GM19099 (cell line): ENCODE measurements around the gene CELF2.
A peak's percentile ranks its signal among the peaks of the same experiment; 100 is the strongest.

Experiments
- POLR2A ChIP-seq: IDR thresholded peaks from 3 replicates; pipeline ENCODE4 v1.6.1; 2011; ENCODE audit warnings: low read depth; ENCODE audit not compliant: insufficient read length; ENCODE audit errors: extremely low read depth

CELF2 gene

GRCh38 chr10:11156480-11156879 is 138.8 kb downstream of the CELF2 start:
- TF ChIP-seq POLR2A, result no peak

- TF ChIP-seq POLR2A, result no peak
Measured at GRCh38 chr10:11157292-11158076, 139.8 kb downstream of the CELF2 start.

- no peak for TF ChIP-seq POLR2A
Measured at GRCh38 chr10:11158080-11158479, 140.4 kb downstream of the CELF2 start.

GRCh38 chr10:11159543-11160215 is 142.0 kb downstream of the CELF2 start:
- TF ChIP-seq POLR2A, result no peak

GRCh38 chr10:11161096-11161495 is 143.4 kb downstream of the CELF2 start:
- TF ChIP-seq POLR2A, result no peak

GRCh38 chr10:11161910-11162309 is 144.2 kb downstream of the CELF2 start:
- no peak for TF ChIP-seq POLR2A

GRCh38 chr10:11162828-11163599 is 145.3 kb downstream of the CELF2 start:
- no peak for TF ChIP-seq POLR2A

- TF ChIP-seq POLR2A, result no peak
Measured at GRCh38 chr10:11163780-11164550, 146.3 kb downstream of the CELF2 start.

- no peak for TF ChIP-seq POLR2A
Measured at GRCh38 chr10:11164551-11164802, 146.8 kb downstream of the CELF2 start.

GRCh38 chr10:11164803-11165590 is 147.3 kb downstream of the CELF2 start:
- peak; percentile 36 for TF ChIP-seq POLR2A

GRCh38 chr10:11165591-11166543 is 148.2 kb downstream of the CELF2 start:
- TF ChIP-seq POLR2A, result no peak

GRCh38 chr10:11166550-11166949 is 148.9 kb downstream of the CELF2 start:
- no peak for TF ChIP-seq POLR2A

- TF ChIP-seq POLR2A, result no peak
Measured at GRCh38 chr10:11167233-11167966, 149.7 kb downstream of the CELF2 start.
